CD8-positive, alpha-beta memory T cell (primary cell): ENCODE data around the gene PSMD10. TPM values are rescaled to one million over a fixed set of nuclear protein-coding genes. Genes with fewer than 3 reads are reported as not detected.

Source experiments
- CTCF ChIA-PET: fragments of 350-600 bp; sonication (Branson Sonifier 250); formaldehyde crosslinking; loops from one replicate; lab custom pipeline; 2021; ENCODE audit warnings: antibody characterized with exemption; lab: Charles Lee
- POLR2A ChIA-PET: fragments of 350-600 bp; sonication (Branson Sonifier 250); formaldehyde crosslinking; loops from one replicate; lab custom pipeline; 2021; ENCODE audit warnings: antibody characterized with exemption; lab: Charles Lee
- DNase-seq, 5 donors: peaks; one replicate each; pipeline versions ENCODE4 v3.0.0 to v3.0.0-alpha.2; 2020 to 2022; ENCODE audit warnings: mixed read lengths in 1 of 5
- H3K27ac ChIP-seq: one replicate; pipeline ENCODE4 v1.7.0; 2013; ENCODE audit warnings: low read depth, mild to moderate bottlenecking, low read length, moderate library complexity
- H3K27me3 ChIP-seq: 2 replicates; pipeline ENCODE4 v1.7.0; 2013; ENCODE audit warnings: low read length, mild to moderate bottlenecking; ENCODE audit not compliant: insufficient read depth, poor library complexity, severe bottlenecking
- H3K36me3 ChIP-seq: 2 replicates; pipeline ENCODE4 v1.7.0; 2013; ENCODE audit warnings: mild to moderate bottlenecking, low read length, moderate library complexity; ENCODE audit not compliant: insufficient read depth
- H3K4me1 ChIP-seq: 2 replicates; pipeline ENCODE4 v1.7.0; 2013; ENCODE audit warnings: mild to moderate bottlenecking, low read length, moderate library complexity; ENCODE audit not compliant: insufficient read depth
- H3K4me3 ChIP-seq: 2 replicates; pipeline ENCODE4 v1.7.0; 2013; ENCODE audit warnings: mild to moderate bottlenecking, low read length
- H3K9me3 ChIP-seq: 2 replicates; pipeline ENCODE4 v1.7.0; 2013; ENCODE audit warnings: mild to moderate bottlenecking, low read length
- H3K27ac Mint-ChIP-seq, 8 donors: one replicate each; pipeline ENCODE4 v1.8.0; 2020 to 2021; ENCODE audit warnings: mixed read lengths in 8 of 8, mild to moderate bottlenecking in 6 of 8, inconsistent platforms in 3 of 8, moderate library complexity in 3 of 8
- H3K27me3 Mint-ChIP-seq, 2 donors: one replicate each; pipeline ENCODE4 v1.8.0; 2020 to 2021; ENCODE audit warnings: mixed read lengths in 2 of 2, mild to moderate bottlenecking in 1 of 2, moderate library complexity in 1 of 2
- H3K36me3 Mint-ChIP-seq, 3 donors: one replicate each; pipeline ENCODE4 v1.8.0; 2020 to 2021; ENCODE audit warnings: mixed read lengths in 3 of 3, inconsistent platforms in 1 of 3, mild to moderate bottlenecking in 1 of 3
- H3K4me1 Mint-ChIP-seq, 3 donors: one replicate each; pipeline ENCODE4 v1.8.0; 2020 to 2021; ENCODE audit warnings: mixed read lengths in 3 of 3, inconsistent platforms in 1 of 3, mild to moderate bottlenecking in 1 of 3
- H3K4me3 Mint-ChIP-seq, 7 donors: one replicate each; pipeline ENCODE4 v1.8.0; 2020 to 2021; ENCODE audit warnings: mixed read lengths in 7 of 7, mild to moderate bottlenecking in 6 of 7, moderate library complexity in 4 of 7, inconsistent platforms in 2 of 7
- H3K9me3 Mint-ChIP-seq, 5 donors: one replicate each; pipeline ENCODE4 v1.8.0; 2020 to 2022; ENCODE audit warnings: mixed read lengths in 5 of 5, mild to moderate bottlenecking in 3 of 5, moderate library complexity in 2 of 5, inconsistent platforms in 1 of 5
- polyA plus RNA-seq: library from polyadenylated mRNA; unstranded; fragments of 300-500 nt; fragmentation: Illumina TruSeq; gene quantifications from one replicate; pipeline ENCODE4 v1.2.3, GENCODE V29; 2021
- total RNA-seq, 2 experiments: library from RNA; stranded (reverse); gene quantifications; one replicate each; pipeline ENCODE4 v1.2.3, GENCODE V29; 2021

The PSMD10 gene
- total and polyA plus RNA-seq, 3 experiments from 2014 or later, result 40.4 to 55.2 (median 43.0) TPM

- H3K27me3 ChIP-seq, result no peaks in the 10 kb centered on the region
- H3K4me1 ChIP-seq, result no peaks in the 10 kb centered on the region
- no peaks in the 10 kb centered on the region for H3K9me3 Mint-ChIP-seq
- H3K27ac ChIP-seq, result no peak overlapping the region
- H3K4me3 Mint-ChIP-seq, result no peak overlapping the region
- H3K27me3 Mint-ChIP-seq, result peaks cover 0 to 2% of the 10 kb centered on the region in 2 donors
- no peak overlapping the region for H3K27ac Mint-ChIP-seq
- peaks cover 0 to 9% (median 6%) of the 10 kb centered on the region in 3 donors for H3K36me3 Mint-ChIP-seq
- ChIA-PET CTCF (no interaction called here), POLR2A (no interaction called here)
- no peaks in the 10 kb centered on the region for H3K9me3 ChIP-seq
- H3K4me1 Mint-ChIP-seq, result peaks cover 6 to 50% (median 26%) of the 10 kb centered on the region in 3 donors
- H3K36me3 ChIP-seq, result no peaks in the 10 kb centered on the region
- no peak for DNase-seq
- no peak overlapping the region for H3K4me3 ChIP-seq
Observed at GRCh38 chrX:108036298-108036973, 54.9 kb downstream of the PSMD10 start.

GRCh38 chrX:108034725-108035124 lies 56.6 kb downstream of the PSMD10 start:
- H3K4me1 Mint-ChIP-seq, result peaks cover 10 to 62% (median 30%) of the 10 kb centered on the region in 3 donors
- DNase-seq, result no peak
- Histone ChIP-seq H3K9me3 (no peaks in the 10 kb centered on the region), H3K36me3 (no peaks in the 10 kb centered on the region), H3K4me1 (no peaks in the 10 kb centered on the region), H3K4me3 (no peak overlapping the region), H3K27me3 (no peaks in the 10 kb centered on the region), H3K27ac (no peak overlapping the region)
- ChIA-PET POLR2A (no interaction called here), CTCF (no interaction called here)
- H3K9me3 Mint-ChIP-seq, result no peaks in the 10 kb centered on the region
- no peak overlapping the region for H3K4me3 Mint-ChIP-seq
- H3K27me3 Mint-ChIP-seq, result peaks cover 0 to 2% of the 10 kb centered on the region in 2 donors
- peaks cover 0 to 9% (median 6%) of the 10 kb centered on the region in 3 donors for H3K36me3 Mint-ChIP-seq
- H3K27ac Mint-ChIP-seq, result no peak overlapping the region

Other genes with a start within 250 kb of the PSMD10 start
- not detected for gene TEX13B, start 109.2 kb downstream of the PSMD10 start, total RNA-seq
- not detected for gene TEX13B, start 109.2 kb downstream of the PSMD10 start, polyA plus RNA-seq
- 1 to 10 TPM; 1.9 to 3.1 TPM for gene VSIG1, start 46.5 kb downstream of the PSMD10 start, total RNA-seq
- 14.9 TPM for gene VSIG1, start 46.5 kb downstream of the PSMD10 start, polyA plus RNA-seq
- 10 to 100 TPM; 10.7 to 10.8 TPM for gene ATG4A, start 236 bp upstream of the PSMD10 start, total RNA-seq
- gene ATG4A, start 236 bp upstream of the PSMD10 start, polyA plus RNA-seq, result 20.4 TPM